CD4-positive, alpha-beta T cell treated with Interleukin-21 for 1 hour (primary cell): ENCODE measurements around the gene FAM131A.
A peak's percentile ranks its signal among the peaks of the same experiment; 100 is the strongest.
"Not testable (repeated sequence)": the region's sequence is repeated elsewhere in the genome, so short reads cannot be mapped to it uniquely, and the experiment has no call there.

Experiments
- DNase-seq: peaks from one replicate; pipeline ENCODE4 v3.0.0-alpha.2; 2020

Gene FAM131A

DNA sequence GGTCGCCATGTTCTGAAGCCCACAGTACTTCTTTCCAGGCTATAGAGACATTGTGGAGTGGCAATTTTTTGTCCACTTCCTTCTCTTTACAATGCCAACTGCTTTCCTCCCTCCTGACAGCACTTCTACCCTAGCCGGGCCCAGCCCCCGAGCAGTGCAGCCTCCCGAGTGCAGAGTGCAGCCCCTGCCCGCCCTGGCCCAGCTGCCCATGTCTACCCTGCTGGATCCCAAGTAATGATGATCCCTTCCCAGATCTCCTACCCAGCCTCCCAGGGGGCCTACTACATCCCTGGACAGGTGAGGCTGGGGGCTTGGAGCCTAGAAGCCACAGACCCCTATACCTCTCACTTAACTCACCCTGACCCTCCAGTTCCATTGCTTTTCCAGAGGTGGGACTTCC, 20.2 kb upstream of the FAM131A start:
- DNase-seq: no peak

DNA sequence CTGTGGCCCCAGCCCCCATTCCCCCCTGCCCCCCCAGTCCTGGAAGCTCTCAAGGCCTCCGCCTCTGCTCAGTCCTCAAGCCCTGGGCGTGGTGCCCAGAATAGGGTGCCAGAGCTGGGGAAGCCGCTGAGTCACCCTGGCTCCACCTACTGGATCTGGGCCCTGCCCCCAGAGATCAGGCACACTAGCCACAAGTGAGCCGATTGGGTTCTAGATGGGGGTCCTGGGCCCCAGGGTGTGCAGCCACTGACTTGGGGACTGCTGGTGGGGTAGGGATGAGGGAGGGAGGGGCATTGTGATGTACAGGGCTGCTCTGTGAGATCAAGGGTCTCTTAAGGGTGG, 17.3 kb upstream of the FAM131A start:
- DNase-seq: peak; percentile 37

DNA sequence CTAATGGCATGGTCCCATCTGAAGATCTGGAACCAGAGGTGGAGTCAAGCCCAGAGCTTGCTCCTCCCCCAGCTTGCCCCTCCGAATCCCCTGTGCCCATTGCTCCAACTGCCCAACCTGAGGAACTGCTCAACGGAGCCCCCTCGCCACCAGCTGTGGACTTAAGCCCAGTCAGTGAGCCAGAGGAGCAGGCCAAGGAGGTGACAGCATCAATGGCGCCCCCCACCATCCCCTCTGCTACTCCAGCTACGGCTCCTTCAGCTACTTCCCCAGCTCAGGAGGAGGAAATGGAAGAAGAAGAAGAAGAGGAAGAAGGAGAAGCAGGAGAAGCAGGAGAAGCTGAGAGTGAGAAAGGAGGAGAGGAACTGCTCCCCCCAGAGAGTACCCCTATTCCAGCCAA, 15.7 kb upstream of the FAM131A start:
- no peak for DNase-seq

DNA sequence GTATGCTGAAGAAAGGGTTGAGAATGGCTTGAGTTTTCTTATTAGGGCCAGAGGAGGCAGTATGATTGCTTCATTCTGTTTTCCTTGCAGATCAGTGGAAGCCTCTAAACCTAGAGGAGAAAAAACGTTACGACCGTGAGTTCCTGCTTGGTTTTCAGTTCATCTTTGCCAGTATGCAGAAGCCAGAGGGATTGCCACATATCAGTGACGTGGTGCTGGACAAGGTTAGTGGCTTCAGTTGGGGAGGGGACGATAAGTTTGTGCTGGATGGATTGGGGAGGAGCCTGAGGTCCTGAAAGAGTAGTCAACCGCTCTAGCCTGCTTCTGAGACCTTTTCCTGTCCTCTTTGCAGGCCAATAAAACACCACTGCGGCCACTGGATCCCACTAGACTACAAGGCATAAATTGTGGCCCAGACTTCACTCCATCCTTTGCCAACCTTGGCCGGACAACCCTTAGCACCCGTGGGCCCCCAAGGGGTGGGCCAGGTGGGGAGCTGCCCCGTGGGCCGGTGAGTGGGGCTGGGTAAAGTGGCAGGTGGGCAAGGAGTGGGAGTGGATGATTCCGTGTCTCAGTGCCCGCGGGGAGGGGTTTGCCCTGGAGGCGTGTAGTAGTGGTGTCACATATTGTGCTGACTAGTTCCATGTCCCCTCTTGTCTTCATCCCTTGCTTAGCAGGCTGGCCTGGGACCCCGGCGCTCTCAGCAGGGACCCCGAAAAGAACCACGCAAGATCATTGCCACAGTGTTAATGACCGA, 14.5 kb upstream of the FAM131A start:
- no peak for DNase-seq

DNA sequence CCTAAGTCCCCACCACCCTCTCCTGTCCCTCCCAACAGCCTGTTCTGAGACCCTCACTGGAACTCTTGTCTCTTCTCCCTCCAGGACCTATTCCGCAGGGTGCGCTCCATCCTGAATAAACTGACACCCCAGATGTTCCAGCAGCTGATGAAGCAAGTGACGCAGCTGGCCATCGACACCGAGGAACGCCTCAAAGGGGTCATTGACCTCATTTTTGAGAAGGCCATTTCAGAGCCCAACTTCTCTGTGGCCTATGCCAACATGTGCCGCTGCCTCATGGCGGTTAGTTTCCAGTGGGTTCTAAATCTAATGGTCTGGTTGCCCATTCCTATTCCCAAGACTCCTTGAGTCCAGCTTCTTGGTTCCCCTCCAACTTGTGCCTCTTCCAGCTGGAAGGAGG, 13.7 kb upstream of the FAM131A start:
- no peak for DNase-seq

DNA sequence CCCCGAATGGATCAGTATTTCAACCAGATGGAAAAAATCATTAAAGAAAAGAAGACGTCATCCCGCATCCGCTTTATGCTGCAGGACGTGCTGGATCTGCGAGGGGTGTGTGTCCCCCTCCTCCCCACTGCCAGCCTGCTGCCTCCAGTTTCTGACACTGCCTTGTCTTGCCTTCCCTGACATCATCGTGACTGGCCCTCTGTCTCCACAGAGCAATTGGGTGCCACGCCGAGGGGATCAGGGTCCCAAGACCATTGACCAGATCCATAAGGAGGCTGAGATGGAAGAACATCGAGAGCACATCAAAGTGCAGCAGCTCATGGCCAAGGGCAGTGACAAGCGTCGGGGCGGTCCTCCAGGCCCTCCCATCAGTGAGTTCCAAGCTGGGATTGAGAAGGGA, 12.1 kb upstream of the FAM131A start:
- no peak for DNase-seq

DNA sequence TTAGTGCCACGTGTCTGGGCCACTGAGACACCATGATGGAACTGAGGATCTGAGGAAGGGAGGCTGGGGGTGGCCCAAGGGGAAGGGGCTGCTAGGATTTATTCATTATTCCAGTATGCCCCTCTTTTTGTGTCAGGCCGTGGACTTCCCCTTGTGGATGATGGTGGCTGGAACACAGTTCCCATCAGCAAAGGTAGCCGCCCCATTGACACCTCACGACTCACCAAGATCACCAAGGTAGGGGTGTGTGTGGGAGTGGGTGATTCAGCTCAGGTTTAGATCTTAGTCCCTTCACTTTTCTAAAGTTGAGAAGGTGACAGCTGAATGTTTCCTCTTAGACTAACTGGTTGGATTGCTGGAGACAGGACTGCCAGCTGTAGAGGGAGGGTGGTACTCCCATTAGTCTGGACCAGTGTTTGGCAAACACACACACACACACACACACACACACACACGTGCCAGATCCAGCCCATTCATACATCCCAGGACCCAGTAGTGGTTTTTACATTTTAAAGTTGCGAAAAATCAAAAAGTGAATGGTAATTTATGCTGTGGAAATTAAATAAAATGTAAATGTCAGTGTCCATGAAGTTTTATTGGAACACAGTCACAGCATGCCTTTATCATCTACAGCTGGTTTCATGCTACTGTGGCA, 11.6 kb upstream of the FAM131A start:
- no peak for DNase-seq

DNA sequence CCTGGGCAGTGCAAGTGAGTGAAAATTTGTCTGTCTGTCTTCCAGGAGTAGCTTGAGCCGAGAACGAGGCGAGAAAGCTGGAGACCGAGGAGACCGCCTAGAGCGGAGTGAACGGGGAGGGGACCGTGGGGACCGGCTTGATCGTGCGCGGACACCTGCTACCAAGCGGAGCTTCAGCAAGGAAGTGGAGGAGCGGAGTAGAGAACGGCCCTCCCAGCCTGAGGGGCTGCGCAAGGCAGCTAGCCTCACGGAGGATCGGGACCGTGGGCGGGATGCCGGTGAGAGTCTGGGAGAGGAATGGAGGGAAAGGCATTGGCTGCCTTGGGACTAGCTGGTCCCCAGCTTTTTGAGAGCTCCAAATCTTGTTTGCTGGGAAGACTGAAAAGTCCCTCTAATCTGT, 10.2 kb upstream of the FAM131A start:
- no peak for DNase-seq

DNA sequence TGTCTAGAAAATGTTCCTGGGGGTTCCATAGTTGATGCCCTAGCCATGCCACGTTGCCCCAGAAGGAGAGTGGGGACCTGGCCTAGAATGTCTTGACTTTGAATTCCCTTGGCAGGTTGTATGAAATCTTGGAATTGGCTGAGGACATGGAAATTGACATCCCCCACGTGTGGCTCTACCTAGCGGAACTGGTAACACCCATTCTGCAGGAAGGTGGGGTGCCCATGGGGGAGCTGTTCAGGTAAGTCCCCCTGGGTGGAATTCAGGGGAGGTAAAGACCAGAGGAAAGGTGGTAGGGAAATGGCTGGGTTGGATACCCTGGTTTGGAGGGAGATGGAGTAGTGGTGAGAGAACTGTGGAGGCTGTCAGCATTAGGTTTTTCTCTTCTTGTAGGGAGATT, 8.9 kb upstream of the FAM131A start:
- no peak for DNase-seq

DNA sequence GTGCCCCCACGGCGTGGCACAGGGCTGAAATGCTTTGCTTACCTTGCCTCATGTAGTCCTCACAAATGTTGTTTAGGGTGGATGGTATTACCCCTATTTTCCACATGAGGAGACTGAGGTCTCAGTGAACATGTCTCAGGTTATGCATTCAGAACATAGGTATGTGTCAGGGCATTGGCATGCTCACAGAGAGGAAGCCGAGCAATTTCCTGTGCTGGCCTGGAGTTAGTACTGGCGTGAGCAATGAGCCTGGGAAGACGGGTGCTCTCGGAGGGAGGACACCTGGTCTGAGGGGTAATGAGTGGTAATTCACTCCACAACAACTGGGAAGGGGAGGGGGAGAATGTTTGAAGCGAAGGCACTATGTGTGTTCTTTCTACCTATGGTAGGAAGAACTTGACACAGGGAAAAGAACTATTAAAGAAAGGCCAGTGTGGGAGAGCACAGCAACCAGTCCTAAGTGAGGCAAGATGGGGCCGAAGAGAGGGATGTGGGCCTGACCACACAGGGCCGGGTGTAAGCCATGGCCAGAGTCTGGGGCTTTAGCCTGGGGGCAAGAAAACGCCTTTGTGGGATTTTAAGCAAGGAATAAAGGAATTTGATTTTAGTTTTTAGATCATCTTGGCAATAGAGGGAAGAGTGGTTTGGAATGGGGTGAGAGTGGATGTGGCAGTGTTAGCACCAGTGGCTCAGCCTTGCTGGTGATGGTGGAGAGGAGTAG, 4.9 kb upstream of the FAM131A start:
- DNase-seq: no peak

DNA sequence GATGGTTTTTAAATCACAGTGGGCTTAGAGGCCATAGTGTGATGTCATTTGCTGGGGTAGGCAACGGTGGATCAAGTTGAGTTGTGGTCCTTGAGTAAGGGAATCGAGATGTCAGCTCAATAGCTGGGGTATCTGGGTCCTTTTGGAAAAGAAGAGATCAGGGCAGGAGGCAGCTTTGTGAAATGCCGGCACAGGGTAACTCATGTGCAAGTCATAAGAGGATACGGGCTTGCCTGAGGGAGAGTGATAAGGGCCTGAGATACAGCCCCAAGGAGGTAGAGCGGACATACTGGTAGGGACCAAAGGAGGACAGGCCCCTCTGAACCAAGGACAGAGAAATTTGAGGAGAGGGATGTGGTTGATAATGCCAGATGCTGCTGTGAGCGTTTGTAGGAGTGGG, 4.2 kb upstream of the FAM131A start:
- no peak for DNase-seq

DNA sequence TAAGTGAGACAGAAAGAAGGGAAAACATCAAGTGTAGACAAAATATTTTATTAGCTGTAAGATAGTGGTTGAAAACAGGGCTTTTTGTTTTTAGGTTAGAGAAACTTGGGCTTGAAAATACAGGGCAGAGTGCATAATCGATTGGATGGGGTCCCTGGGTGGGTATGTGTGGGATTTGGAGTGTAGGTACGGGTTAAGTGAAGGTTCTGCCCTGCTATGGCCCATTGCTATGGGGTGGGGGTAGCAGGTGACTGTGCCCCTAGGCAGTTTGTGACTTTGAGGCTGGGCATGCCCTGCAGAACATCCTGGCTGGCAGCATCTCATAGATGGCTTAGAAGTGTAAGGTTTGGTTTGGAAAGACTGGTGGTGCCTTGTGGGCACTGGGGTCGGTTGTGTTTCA, 3.7 kb upstream of the FAM131A start:
- no peak for DNase-seq

DNA sequence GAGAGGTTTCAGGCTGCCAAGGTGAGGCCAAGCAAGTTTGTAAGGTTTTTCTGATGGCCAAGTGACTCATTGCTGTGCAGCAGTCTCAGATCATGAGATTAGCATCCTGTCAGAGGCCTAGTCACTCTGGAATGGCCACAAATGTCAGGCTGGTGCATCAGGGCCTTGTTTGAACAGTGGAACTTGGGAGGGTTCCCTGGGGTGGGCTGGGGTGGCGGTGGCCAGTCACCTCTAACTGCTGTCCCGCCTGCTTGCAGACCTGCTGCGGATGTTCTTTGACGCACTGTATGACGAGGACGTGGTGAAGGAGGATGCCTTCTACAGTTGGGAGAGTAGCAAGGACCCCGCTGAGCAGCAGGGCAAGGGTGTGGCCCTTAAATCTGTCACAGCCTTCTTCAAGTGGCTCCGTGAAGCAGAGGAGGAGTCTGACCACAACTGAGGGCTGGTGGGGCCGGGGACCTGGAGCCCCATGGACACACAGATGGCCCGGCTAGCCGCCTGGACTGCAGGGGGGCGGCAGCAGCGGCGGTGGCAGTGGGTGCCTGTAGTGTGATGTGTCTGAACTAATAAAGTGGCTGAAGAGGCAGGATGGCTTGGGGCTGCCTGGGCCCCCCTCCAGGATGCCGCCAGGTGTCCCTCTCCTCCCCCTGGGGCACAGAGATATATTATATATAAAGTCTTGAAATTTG, 2.8 kb upstream of the FAM131A start:
- peak; percentile 40 for DNase-seq

DNA sequence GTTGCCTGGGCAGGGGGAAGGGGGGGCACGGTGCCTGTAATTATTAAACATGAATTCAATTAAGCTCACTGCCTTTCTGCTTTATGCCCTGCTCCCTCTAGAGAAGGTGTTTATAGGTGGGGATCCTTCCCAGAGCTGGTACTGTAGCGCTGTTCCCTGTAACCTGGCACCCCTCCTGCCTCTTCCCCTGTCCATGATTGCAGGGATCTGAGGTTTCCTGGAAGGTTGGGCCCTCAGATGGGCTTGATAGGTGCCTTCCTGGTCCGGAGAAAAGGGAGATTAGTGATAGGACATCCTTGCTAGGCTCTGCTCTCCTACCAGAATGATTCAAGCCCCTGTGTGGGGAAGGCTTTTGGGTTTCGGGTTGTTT, 2.1 kb upstream of the FAM131A start:
- no peak for DNase-seq

DNA sequence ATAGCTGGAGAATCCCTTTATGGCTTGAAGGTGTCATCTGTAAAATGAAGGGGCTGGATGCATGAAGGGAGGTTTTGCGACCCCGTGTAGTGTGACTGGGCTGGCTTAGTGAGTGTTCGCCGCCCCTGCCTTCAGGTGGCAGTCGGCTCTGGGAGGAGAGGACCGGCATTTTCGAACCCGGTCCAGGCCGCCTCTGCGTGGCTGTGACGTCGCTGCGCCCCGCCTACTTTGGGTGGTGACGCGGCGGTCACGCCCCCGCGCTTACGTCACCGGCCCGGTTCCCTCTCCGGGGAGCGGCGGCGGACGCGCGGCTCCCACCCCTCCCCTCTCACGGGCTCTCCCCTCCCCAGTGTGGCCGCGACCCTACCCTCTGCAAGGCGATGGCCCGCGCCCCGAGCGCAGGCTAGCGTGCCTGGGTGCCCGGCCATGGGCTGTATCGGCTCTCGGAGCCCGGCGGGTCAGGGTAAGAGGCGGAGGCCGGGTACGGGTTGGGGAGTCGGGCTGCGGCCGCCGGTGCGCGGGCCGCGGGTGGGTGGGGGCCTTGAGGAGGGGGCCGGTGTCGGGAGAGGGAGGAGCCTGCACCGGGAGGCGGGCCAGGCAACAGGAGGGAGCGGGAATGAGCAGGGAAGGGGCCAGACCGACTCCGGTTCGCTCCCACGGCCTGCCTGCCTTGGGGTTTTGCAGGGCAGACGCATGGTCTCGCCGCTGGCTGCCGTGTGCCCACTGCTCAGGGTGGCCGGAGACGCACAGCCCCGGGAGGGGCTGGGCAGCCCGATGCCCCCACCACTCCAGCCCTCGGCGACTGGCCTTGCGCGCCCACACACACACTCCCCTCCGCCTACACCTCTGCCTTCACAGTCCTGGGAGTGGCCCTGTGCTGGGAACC, 1.5 kb upstream of the FAM131A start:
- DNase-seq: peak; percentile 90

DNA sequence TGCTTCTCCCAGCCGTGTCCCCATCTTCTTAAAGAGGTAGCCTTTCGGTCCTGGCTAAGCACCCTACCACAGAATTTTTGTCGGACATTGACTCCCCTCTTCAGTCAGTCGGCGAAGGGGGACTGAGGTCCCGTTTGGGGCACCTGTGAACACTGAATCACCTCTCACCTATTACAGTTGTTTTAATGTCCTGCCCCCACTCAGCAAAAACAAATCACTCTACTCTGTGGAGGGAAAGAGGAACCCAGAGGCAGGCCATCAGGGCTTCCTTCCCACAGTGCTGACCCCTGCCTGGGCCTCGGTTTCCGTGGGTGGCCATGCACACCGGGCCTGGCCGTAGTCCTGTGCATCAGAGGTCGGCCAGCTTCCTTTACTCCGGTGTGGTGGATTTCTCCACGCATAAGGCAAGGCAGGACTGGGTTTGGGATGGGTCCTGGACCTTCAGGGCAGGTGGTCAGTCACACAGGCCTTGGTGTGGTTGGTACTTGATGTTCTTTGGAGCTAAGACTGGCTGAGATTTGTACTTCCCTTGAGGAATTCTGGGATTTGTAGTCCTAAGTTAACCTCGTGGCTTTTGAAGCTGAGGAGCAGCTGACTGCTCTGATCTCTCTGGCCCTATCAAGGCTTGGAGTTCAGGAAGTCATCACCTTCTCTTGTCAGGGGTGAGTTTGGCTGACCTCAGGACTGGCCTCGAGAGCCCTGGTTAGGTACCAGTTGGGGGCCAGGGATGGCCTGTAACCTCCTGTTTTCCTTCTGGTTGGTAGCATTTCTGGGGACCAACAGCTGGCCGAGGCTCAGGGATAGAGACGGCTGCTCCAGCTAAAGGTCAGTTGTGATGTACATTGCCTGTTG, 627 bp upstream of the FAM131A start:
- DNase-seq: no peak

DNA sequence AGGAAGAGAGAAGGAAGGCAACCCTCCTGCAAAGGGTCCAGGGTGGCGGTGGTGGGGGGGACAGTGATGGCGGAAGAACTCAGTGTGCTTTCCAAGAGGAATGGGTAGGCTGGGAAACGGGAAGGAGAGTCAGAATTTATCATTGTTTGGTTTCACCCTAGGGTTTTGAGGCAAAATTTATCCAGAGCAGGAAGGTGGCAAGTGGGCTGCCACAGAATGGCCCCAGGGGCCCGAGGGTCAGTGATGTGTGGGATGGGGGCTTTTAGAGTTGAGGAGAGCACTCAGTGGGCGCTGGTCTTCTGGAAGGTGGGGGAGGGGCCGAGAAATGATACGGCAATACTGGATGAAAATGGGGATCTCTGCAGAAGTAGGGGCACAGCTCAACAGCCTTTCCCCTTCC, 581 bp downstream of the FAM131A start:
- DNase-seq: no peak

DNA sequence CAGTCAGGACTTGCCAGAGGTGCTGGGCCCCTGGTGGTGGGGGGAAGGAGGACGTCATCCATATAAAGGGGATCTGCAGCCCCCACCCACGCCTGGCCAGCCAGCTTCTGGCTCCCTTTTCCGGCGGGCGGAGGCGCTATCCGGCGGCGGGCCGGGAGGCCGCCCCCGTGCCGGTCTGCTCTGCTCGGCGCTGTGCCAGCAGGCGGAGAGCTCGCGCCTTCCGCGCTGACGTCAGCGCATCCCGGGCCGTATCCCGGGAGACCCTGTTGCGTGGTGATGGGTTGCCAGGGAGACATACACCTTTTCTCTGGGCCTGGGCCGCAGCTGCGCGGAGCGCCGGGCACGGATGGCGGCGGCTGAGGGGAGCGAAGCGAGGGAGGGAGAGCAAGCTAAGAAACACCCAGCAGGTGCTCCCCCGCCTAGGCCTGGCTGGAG, 1.1 kb downstream of the FAM131A start:
- DNase-seq: peak; percentile 37

DNA sequence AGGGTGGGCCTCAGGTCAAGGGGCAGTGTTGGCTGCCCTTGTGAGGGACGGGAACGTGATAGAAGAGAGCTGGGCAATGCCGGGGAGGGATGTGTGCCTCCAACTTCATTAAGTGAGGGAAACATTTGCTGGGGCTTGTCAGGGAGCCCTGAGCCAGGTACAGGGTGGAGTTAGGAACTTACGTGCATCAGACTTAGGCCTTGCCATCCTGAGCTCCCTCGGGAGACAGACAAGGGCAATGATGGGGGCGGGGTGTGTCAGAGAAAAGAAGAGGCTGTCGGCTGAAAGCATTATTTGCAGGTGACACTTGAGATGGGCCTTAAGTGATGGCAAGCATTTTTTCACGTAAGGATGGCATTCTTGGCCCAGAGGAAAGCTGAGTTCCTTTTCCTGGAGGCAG, 1.6 kb downstream of the FAM131A start:
- DNase-seq: no peak

DNA sequence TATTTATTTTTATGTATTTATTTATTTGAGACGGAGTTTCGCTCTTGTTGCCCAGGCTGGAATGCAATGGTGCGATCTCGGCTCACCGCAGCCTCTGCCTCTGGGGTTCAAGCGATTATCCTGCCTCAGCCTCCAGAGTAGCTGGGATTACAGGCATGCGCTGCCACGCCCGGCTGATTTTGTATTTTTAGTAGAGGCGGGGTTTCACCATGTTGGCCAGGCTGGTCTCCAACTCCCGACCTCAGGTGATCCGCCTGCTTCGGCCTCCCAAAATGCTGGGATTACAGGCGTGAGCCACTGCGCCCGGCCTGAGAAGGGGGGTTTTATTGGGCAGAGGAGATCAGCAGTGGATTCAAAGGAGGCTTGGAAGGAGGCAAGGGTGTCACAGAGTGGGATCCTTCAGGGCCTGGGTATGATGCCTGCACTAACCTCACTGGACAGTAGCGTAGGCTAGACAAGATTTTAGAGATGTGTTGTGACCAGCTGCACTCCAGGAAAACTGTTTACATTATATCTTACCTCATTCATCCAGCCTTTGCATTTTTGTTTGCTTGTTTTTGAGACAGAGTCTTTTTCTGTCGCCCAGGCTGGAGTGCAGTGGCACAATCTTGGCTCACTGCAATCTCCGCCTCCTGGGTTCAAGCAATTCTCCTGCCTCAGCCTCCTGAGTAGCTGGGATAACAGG, 2.2 kb downstream of the FAM131A start:
- DNase-seq: not testable (repeated sequence)

DNA sequence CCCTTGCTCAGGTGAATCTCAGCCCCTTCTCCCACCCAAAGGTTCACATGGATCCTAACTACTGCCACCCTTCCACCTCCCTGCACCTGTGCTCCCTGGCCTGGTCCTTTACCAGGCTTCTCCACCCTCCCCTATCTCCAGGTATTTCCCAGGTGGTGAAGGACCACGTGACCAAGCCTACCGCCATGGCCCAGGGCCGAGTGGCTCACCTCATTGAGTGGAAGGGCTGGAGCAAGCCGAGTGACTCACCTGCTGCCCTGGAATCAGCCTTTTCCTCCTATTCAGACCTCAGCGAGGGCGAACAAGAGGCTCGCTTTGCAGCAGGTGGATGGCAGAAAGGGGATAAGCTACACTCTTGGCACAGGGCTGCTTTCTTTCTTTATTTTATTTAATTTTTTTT, 4.5 kb downstream of the FAM131A start:
- no peak for DNase-seq
